ENCODE data around the gene NIPAL4.
"Not testable (repeated sequence)": the region's sequence is repeated elsewhere in the genome, so short reads cannot be mapped to it uniquely, and the experiment has no call there.

The NIPAL4 gene

GRCh38 chr5:157459715-157460599 lies at the start of gene NIPAL4:
Gene NIPAL4, plus strand, starts transcription at chr5:157460213. Its CDS starts 108 bp downstream, at chr5:157460321.
- peak in 1 of 3 donors; percentile 32 for DNase-seq (ENCODE audit: low read depth in 3 of 3)

GRCh38 chr5:157415838-157416237 lies 44.2 kb upstream of the NIPAL4 start:
- DNase-seq (ENCODE audit: low read depth in 3 of 3), result no peak

- DNase-seq (ENCODE audit: low read depth in 3 of 3), result not testable (repeated sequence)
Measured at GRCh38 chr5:157419521-157419920, 40.5 kb upstream of the NIPAL4 start.

- not testable (repeated sequence) for DNase-seq (ENCODE audit: low read depth in 3 of 3)
Measured at GRCh38 chr5:157429920-157430319, 30.1 kb upstream of the NIPAL4 start.

GRCh38 chr5:157431544-157432200 lies 28.3 kb upstream of the NIPAL4 start:
- DNase-seq (ENCODE audit: low read depth in 3 of 3), result peak in 1 of 3 donors; percentile 8

GRCh38 chr5:157434096-157434495 lies 25.9 kb upstream of the NIPAL4 start:
- no peak for DNase-seq (ENCODE audit: low read depth in 3 of 3)

- no peak for DNase-seq (ENCODE audit: low read depth in 3 of 3)
Measured at GRCh38 chr5:157443041-157443549, 16.9 kb upstream of the NIPAL4 start.

- DNase-seq (ENCODE audit: low read depth in 3 of 3), result no peak
Measured at GRCh38 chr5:157444224-157444623, 15.8 kb upstream of the NIPAL4 start.

- DNase-seq (ENCODE audit: low read depth in 3 of 3), result no peak
Measured at GRCh38 chr5:157445745-157446411, 14.1 kb upstream of the NIPAL4 start.

- no peak for DNase-seq (ENCODE audit: low read depth in 3 of 3)
Measured at GRCh38 chr5:157446412-157446935, 13.5 kb upstream of the NIPAL4 start.

GRCh38 chr5:157447201-157447637 lies 12.8 kb upstream of the NIPAL4 start:
- no peak for DNase-seq (ENCODE audit: low read depth in 3 of 3)

- no peak for DNase-seq (ENCODE audit: low read depth in 3 of 3)
Measured at GRCh38 chr5:157449011-157449723, 10.8 kb upstream of the NIPAL4 start.

- no peak for DNase-seq (ENCODE audit: low read depth in 3 of 3)
Measured at GRCh38 chr5:157450024-157450423, 10.0 kb upstream of the NIPAL4 start.

GRCh38 chr5:157451806-157452205 lies 8.2 kb upstream of the NIPAL4 start:
- DNase-seq (ENCODE audit: low read depth in 3 of 3), result no peak

- DNase-seq (ENCODE audit: low read depth in 3 of 3), result no peak
Measured at GRCh38 chr5:157454273-157454672, 5.7 kb upstream of the NIPAL4 start.

- DNase-seq (ENCODE audit: low read depth in 3 of 3), result no peak
Measured at GRCh38 chr5:157455057-157455456, 5.0 kb upstream of the NIPAL4 start.

- DNase-seq (ENCODE audit: low read depth in 3 of 3), result no peak
Measured at GRCh38 chr5:157456301-157456700, 3.7 kb upstream of the NIPAL4 start.

- no peak for DNase-seq (ENCODE audit: low read depth in 3 of 3)
Measured at GRCh38 chr5:157457391-157457790, 2.6 kb upstream of the NIPAL4 start.

GRCh38 chr5:157458835-157459234 lies 1.2 kb upstream of the NIPAL4 start:
- no peak for DNase-seq (ENCODE audit: low read depth in 3 of 3)

GRCh38 chr5:157460921-157461792 lies 1.1 kb downstream of the NIPAL4 start:
- no peak for DNase-seq (ENCODE audit: low read depth in 3 of 3)

All from stimulated activated CD4-positive, alpha-beta T cell treated with anti-CD3 and anti-CD28 coated beads, TNF-alpha, amount 100 ng/mL, for 48 hours (primary cell).